HG02970 (cell line): ENCODE results near the gene AKAP4.

Source experiments
- ATAC-seq: cut with Tn5 transposase; IDR thresholded peaks from one replicate; pipeline ENCODE4 v1.9.1; 2021; ENCODE audit warnings: mild to moderate bottlenecking, moderate library complexity, moderate number of reproducible peaks; ENCODE audit not compliant: unreplicated experiment, low FRiP score

Gene AKAP4, protein sequence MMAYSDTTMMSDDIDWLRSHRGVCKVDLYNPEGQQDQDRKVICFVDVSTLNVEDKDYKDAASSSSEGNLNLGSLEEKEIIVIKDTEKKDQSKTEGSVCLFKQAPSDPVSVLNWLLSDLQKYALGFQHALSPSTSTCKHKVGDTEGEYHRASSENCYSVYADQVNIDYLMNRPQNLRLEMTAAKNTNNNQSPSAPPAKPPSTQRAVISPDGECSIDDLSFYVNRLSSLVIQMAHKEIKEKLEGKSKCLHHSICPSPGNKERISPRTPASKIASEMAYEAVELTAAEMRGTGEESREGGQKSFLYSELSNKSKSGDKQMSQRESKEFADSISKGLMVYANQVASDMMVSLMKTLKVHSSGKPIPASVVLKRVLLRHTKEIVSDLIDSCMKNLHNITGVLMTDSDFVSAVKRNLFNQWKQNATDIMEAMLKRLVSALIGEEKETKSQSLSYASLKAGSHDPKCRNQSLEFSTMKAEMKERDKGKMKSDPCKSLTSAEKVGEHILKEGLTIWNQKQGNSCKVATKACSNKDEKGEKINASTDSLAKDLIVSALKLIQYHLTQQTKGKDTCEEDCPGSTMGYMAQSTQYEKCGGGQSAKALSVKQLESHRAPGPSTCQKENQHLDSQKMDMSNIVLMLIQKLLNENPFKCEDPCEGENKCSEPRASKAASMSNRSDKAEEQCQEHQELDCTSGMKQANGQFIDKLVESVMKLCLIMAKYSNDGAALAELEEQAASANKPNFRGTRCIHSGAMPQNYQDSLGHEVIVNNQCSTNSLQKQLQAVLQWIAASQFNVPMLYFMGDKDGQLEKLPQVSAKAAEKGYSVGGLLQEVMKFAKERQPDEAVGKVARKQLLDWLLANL

DNA sequence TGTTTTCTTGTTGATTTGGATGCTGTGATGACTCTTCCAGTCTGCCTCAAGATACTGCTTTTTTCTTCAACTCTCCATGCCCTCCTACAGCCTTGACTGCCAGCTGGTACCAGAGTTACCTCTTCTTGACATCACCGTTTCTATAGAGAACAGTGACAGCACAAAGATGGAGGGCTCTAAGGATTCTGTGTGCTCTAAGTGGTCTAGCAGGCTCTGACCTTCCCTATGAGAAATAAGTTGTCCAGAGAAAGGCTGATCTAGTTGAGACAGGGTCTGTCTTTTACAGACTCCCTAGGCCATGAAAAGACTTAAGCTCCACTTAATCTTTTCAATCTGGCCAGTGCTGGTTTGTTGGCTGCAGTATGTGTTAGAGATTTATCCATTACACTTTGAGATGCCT lies at the start of gene AKAP4:
Gene AKAP4, minus strand, starts transcription at position 101 of the 400 bp plus-strand sequence. CDS start 118 bp downstream, outside the sequence.
- ATAC-seq: no peak

DNA sequence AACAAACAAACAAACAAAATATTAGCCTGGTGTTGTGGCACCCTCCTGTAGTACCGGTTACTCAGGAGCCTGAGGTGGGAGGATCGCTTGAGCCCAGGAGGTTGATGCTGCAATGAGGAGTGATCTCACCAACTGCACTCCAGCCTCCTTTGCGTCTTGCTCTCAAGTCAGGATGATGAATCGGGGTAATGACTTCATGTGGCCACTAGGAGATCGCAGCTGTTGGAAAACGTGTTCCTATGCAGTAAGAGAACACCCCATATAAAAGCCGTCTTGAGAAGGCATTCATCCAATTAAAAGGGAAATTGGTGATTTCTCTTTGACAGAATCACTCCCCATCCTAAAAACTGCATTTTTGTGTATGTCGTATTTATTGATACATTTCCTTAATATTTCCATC lies 10.7 kb upstream of the AKAP4 start:
- ATAC-seq: no peak

DNA sequence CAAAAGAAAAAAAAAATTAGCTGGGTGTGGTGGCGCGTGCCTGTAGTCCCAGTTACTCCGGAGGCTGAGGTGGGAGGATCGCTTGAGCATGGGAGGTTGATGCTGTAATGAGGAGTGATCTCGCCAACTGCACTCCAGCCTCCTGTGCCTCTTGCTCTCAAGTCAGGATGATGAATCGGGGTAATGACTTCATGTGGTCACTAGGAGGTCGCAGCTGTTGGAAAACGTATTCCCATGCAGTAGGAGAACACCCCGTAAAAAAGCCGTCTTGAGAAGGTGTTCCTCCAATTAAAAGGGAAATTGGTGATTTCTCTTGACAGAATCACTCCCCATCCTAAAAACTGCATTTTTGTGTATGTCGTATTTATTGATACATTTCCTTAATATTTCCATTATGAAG lies 5.9 kb upstream of the AKAP4 start:
- no peak for ATAC-seq

DNA sequence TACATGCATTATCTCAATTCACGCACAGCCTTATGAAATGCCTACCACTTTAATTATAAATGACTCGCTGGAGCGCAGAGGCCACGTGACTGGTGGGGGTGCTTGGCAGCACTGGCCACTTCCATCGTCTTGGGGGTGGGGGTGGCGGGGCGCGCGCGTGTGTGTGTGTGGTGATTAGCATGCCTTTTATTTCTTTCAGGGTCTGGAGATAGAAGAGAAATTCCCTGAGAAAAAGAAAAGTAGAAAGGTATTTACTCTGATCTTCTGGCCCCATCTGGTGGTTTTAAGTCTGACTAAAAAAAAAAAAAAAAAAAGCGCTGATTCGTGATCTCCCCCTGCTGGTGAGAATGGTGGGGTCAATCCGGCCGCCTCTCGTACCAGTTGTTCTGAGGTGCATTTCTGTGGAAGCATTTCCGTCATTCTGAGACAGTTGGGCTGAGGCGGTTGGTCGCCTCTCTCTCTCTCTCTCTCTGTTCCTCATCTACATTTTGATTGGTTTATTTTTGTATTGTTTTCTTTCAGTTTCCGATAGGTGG lies 3.6 kb upstream of the AKAP4 start, which contains the start of gene CCNB3:
Gene CCNB3, plus strand, starts transcription at position 402 of the 536 bp plus-strand sequence. CDS start 80,399 bp downstream, outside the sequence.
- ATAC-seq: peak; percentile 89

DNA sequence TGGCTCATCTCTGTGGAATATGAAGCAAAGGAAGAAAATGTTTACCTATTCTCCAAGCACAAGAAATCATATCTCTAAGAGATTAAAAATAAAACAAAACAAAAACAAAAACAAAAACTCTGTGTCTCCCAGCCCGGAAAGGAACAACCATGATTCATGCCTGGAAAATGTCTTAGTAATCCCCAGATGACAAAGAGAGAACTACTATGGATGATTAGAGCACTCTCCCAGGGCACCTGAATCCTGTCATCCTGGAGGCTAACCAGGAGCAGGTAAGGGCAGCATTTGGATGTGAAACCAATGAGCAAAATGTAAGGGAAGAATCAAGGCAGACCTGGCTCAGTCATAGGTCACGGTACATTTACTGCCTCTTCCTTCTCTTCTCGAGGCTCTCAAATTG lies 1.7 kb upstream of the AKAP4 start:
- ATAC-seq: no peak

DNA sequence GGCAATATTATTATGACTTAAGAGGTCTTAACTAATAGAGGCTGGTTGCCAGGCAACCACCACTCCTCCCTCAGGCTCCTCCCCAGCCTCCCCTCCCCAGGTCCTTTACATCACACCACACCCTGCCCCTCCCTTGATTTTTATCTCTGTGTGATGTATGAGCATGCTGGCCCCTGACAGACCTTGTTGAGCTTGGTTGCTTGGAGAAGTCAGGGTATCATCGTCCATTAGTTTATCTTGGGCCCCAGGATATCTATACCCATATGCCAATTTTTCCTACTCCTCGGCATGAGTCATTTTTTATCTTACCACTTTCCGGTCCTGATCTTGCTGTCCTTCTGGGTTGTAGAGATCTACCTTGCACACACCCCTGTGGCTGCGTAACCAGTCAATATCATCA lies 2.5 kb downstream of the AKAP4 start:
- no peak for ATAC-seq

DNA sequence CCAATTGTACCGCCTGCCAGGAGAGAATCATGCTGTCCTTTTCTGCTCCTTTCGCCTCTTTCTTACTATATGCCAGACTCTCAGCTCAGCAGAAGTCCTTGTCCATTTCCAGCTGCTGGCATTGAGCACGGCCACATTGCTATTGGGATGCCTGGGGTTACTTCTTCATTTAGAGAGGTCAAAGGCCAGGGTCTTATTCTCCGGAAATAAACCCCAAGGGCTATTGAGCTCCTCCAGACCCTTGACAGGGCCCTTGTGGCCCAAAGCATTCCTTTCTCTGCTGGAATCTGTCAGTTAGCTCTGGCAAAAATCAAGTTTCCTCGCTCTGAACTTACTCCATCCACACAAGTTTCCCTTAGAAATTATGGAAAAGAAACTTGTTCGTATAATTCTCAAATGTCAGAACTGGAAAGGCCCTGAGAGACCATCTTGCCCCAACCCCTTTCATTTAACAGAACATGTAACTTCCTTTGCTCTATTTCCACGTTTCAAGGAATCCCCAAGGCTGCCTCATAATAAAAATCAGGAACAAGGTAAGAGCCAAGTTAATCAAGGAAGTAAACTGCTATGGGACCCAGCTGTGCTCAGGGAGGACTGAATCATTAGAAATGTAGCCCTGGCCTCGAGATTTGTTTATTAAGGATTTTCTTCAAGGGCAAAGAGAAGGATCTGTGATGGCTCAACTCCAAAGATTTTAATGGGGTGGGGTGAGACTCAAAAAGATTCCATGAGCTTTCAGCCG lies 11.8 kb downstream of the AKAP4 start:
- ATAC-seq: no peak

DNA sequence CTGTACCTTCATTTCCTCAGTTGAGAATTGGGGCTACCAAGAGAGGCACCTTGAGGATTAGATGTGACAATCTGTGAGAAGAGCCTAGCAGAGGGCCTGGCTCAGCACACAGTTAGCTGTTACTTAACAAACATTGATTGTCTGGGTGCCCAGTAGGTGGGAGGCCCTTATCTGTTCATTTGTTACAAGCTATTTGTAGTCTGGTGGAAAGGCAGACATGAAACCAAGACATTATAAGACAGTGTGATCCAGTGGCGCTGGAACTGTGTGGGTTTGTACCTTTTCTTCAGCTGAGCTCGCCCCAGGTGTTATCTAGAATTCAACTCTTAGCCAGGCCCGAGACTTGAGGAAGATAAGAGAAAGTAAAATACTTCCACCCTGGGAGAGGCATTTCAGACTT lies 16.9 kb downstream of the AKAP4 start:
- no peak for ATAC-seq

DNA sequence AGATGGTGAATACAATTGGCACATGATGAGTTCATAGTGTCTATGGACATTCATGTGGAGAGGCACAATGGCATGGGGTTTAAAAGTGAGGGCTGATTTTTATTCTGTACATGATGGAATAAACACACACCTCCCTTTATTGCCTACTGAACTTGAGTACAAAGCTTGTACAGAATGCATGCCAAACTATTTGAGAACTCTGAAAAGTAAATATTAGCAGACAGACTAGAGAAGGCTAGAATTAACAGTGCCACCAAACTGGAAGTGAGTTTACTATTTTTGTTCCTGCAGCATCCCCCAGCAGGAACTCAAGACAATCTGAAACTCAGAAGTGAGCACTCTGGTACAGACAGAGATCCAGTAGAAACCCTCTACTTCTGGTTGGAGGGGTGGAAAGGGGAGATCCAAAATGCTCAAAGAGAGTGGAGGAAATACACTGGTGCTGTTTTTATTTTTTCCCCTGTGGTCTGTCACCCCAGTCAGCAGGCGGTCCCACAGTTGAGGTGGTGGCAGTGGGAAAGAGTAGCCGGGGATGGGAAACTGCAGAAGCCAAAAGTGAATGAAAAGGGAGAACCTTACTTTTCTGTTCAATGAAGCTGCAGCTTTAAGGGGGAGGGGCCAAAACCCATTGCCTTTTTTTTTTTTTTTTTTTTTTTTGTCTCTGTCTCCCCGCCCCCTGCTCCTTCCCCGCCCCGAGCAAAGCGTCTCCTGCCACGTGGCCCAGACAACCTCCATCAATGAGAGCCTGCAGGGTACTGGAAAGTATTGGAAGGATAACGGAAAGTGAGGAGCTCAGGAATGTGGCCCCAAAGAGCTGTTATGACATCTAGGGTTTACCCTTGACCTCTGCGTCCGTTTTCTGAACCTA lies 20.5 kb downstream of the AKAP4 start:
- no peak for ATAC-seq

DNA sequence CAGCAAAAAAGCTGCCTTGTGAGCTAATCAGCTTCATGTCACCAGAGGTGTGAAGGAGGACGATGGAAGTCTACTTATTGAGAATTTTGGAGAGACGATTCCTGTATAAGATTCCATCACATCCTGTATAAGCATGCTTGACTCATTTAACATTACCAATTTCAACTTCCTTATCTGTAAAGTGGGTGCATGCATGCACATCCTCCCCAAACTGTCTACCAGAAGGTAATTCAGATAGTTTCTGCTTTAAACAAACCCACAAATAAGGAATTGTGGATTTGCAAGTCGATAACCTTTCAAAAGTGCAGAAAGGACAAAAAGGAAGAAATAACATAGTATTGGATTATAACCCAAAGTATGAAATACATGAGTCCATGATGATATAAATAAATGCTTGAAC lies 31.1 kb downstream of the AKAP4 start:
- no peak for ATAC-seq

DNA sequence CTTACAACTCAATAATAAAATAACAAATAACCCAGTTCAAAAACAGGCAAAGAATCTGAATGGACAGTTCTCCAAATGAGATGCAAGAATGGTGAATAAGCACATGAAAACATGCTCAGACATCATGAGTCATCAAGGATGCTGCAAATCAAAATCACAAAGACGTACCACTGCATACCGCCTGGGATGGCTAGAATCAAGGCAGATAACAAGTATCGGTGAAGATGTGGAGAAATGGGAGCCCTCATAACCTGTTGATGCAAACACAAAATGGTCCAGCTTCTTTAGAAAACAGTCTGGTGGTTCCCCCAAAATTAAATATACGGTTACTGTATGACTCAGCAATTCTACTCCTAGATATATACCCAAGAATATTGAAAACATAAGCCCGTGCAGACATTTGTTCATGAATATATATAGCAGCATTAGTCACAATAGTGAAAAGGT lies 32.5 kb downstream of the AKAP4 start:
- no peak for ATAC-seq

DNA sequence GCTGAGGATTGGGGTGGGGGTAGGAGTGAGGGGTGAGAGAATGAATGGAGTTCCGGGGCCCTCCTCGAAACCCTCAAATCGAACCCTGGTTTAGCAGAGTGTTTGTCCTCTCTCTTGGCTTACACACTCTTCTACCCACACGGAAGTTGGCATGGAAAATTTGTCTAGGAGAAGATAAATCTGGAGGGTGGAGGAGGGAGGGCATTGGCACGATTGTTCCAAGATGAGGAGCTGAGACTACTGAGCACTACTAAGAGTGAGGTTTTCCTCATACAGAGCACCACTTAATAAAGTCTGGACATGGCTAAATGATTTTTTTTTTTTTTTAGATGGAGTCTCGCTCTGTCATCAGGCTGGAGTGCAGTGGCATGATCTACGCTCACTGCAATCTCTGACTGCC lies 33.4 kb downstream of the AKAP4 start:
- no peak for ATAC-seq

DNA sequence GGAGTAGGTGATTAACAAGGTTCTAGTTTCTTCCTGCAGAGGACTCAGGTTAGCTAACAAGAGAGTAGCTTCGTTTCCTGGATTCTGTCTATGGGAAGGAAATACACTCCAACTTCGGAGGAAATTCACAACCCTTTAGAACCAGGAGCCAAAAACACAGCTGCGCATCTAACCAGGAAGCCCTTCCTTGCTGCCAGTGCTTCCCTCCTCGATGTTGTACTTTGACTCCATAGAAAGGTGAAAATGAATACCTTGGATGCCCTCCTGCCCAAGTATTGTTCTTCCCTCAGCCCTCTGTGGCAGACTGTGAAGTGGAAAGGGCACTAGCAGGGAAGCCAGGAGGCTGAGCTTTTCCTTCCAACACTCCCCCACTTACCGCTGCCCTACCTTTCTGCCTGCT lies 35.1 kb downstream of the AKAP4 start:
- ATAC-seq: no peak

DNA sequence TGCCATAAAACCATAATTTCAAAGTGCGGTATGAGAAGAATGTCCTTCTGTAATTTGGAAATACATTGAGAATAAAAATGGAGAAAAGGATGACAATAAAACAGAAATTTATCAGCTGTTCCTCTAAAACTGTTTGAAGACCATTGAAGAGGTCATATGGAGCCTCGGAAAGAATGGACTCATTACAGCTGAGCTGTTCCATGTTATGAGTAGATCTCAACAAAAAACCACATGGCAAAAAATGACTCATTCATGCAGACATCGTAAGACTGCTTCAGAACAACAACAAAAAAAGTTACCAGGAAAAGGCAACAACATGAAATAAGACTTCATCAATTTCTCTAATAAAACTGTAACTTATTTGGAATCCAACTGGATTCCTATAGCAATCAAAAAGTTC lies 39.7 kb downstream of the AKAP4 start:
- no peak for ATAC-seq

DNA sequence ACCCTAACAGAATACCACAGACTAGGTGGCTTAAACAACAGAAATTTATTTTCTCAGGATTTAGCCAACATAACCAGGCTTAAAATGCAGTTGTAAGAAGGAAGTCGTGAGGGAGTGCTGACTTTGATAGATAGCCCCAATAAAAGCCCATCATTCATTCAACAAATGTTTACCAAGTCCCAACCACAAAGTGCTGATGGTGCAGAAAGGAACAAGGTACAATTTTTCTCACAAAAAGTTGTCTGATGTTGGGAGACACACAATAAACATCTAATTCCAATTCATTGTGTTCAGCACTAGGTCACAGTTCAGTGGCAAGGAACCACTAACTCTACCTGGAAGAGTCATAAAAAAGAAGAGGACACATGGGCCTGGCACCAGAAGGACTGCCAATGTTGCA lies 42.2 kb downstream of the AKAP4 start:
- ATAC-seq: no peak

DNA sequence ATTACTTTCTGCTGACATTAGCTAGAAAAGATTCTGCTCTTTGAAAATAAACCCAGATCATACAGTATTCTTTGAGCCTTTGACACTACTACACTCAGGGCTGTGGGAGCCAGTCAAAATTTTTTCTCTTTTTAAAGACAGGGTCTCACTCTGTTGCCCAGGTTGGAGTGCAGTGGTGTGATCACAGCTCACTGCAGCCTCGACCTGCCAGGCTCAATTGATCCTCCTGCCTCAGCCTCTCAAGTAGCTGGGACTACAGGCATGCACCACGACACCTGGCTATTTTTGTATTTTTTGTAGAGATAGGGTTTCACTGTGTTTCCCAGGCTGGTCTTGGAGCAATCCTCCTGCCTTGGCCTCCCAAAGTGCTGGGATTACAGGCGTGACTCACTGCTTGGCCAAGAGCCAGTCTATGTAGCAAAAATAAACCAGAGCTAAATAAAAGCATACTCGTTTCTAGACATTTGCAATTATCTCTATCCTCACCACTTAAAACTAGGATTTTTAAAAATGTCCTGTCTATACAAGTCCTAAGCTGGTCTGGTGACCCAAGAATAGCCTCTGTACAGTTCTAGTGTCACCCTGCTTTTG lies 43.2 kb downstream of the AKAP4 start:
- no peak for ATAC-seq

DNA sequence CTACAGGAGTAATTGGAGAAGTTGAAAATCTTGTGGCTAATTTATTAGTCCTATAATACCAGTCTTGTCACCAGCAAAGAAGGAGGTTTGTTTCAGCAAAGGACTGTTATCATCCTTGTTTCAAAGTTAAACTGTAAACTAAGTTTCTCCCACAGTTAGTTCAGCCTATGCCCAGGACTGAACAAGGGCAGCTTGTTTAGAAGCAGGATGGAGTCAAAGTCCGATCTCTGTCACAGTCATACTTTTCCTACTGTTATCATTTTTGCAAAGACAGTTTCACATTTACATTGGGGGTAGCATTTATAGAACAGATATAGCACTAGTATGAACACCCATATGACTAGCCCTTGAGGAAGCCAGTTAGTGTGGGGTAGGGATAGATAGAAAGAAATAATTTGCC lies 46.4 kb downstream of the AKAP4 start:
- ATAC-seq: no peak

DNA sequence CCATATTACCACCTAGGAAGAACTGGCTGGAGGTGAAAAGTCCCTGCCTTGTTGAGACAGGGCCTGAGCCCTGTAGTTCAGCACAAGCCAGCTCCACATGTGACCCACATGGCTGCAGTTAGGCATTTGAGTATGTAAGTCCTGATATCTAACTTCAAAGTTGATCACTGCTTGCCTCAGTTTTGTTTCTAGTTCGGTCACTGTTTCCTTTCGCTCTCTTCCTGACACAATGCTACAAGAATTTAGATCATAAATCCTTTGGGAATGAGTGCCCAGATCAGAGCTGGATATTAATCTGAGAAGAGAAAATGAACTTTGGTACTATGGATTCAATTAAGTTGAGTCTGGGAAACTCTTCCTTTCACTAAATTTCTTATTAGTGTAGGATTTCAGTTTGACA lies 48.4 kb downstream of the AKAP4 start:
- ATAC-seq: no peak

DNA sequence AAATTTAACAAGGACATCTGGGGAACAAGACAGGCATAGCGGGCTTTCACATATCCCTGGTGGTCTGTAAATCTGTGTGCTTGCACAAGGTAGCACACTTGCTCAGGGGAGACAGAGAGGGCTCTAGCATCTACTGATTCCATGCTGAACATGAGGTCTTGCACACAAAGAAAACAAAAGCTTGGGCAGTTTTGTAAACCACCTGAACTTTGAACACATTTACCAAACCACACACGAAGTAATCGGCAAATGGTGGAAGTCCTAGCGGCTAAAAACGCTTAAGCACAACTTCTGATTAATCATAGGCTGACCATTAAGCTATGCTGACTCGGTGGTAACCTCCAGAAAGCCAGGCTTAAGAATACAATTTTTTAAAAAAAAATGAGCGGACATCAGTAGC lies 52.8 kb downstream of the AKAP4 start:
- ATAC-seq: no peak
